Ishikawa (cell line): ENCODE measurements around the gene LCN6.

Experiments
- CEBPB ChIP-seq: IDR thresholded peaks from 2 replicates; pipeline ENCODE4 v1.6.1; 2012
- CREB1 ChIP-seq: IDR thresholded peaks from 2 replicates; pipeline ENCODE4 v1.6.1; 2012; ENCODE audit warnings: low read depth
- EGR1 ChIP-seq: IDR thresholded peaks from 2 replicates; pipeline ENCODE4 v1.6.1; 2012
- EP300 ChIP-seq: IDR thresholded peaks from 2 replicates; pipeline ENCODE4 v1.6.1; 2012; ENCODE audit warnings: borderline replicate concordance
- FOXM1 ChIP-seq: IDR thresholded peaks from 2 replicates; pipeline ENCODE4 v1.6.1; 2012; ENCODE audit warnings: low read depth, borderline replicate concordance
- NFIC ChIP-seq: IDR thresholded peaks from 2 replicates; pipeline ENCODE4 v1.6.1; 2012
- RAD21 ChIP-seq: IDR thresholded peaks from 2 replicates; pipeline ENCODE4 v1.6.1; 2012; ENCODE audit warnings: low read depth
- TAF1 ChIP-seq: IDR thresholded peaks from 2 replicates; pipeline ENCODE4 v1.6.1; 2012; ENCODE audit warnings: low read depth, mild to moderate bottlenecking
- TCF12 ChIP-seq: IDR thresholded peaks from 2 replicates; pipeline ENCODE4 v1.6.1; 2012; ENCODE audit warnings: low read depth
- TEAD4 ChIP-seq: IDR thresholded peaks from 2 replicates; pipeline ENCODE4 v1.6.1; 2012
- YY1 ChIP-seq: IDR thresholded peaks from 2 replicates; pipeline ENCODE4 v1.6.1; 2012; ENCODE audit warnings: low read depth
- TF ChIP-seq, protein P1 (sequence below): IDR thresholded peaks from 2 replicates; pipeline ENCODE4 v1.6.1; 2012; ENCODE audit warnings: low read depth, mild to moderate bottlenecking
- TF ChIP-seq, protein P2 (sequence below): IDR thresholded peaks from 2 replicates; pipeline ENCODE4 v1.6.1; 2012

DNA sequence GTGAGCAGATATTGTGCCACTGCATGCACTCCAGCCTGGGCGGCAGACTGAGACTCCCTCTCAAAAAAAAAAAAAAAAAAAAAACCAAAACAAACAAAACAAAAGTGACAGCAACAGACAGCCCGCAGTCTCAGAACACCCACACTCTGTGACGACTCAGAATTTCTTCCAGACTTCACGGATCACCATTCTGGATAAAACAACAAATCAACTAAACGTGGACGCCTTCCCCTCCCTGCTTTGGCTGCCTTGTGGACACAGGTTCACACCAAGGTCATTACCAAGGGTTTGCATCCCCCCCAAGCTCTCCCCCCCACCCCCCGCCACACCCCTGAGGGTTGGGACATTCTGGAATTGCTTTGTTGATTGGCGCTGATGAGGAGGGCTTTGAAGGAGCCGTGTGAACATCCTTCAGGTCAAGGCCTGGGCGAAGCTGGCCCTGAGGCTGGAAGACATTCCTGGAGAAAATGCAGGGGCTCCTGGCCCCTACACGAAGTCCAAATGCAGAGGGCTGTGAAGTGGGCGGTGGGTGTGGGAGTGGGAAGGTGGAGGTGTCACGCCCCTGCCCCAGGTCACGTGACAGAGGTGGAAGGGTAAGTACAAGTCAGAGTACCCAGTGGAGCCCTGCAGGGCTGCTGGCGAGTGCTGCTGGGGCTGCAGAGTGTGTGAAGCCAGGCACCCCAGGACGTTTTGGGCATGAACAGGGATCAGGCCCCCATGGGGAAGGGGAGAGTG is 15.7 kb downstream of the LCN6 start:
- TF ChIP-seq EGR1: no peak
- no peak for TF ChIP-seq EP300
- no peak for TF ChIP-seq YY1
- TF ChIP-seq RAD21: no peak
- TF ChIP-seq CREB1: no peak
- TF ChIP-seq NFIC: no peak
- no peak for TF ChIP-seq CEBPB
- no peak for TF ChIP-seq TEAD4
- TF ChIP-seq, protein P1, sequence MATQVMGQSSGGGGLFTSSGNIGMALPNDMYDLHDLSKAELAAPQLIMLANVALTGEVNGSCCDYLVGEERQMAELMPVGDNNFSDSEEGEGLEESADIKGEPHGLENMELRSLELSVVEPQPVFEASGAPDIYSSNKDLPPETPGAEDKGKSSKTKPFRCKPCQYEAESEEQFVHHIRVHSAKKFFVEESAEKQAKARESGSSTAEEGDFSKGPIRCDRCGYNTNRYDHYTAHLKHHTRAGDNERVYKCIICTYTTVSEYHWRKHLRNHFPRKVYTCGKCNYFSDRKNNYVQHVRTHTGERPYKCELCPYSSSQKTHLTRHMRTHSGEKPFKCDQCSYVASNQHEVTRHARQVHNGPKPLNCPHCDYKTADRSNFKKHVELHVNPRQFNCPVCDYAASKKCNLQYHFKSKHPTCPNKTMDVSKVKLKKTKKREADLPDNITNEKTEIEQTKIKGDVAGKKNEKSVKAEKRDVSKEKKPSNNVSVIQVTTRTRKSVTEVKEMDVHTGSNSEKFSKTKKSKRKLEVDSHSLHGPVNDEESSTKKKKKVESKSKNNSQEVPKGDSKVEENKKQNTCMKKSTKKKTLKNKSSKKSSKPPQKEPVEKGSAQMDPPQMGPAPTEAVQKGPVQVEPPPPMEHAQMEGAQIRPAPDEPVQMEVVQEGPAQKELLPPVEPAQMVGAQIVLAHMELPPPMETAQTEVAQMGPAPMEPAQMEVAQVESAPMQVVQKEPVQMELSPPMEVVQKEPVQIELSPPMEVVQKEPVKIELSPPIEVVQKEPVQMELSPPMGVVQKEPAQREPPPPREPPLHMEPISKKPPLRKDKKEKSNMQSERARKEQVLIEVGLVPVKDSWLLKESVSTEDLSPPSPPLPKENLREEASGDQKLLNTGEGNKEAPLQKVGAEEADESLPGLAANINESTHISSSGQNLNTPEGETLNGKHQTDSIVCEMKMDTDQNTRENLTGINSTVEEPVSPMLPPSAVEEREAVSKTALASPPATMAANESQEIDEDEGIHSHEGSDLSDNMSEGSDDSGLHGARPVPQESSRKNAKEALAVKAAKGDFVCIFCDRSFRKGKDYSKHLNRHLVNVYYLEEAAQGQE: no peak
- TF ChIP-seq TCF12: no peak
- TF ChIP-seq FOXM1: no peak
- TF ChIP-seq, protein P2, sequence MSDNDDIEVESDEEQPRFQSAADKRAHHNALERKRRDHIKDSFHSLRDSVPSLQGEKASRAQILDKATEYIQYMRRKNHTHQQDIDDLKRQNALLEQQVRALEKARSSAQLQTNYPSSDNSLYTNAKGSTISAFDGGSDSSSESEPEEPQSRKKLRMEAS: no peak
- TF ChIP-seq TAF1: no peak
